NOMO-1 treated with DMSO at 0.1 percent for 48 hours (cell line): ENCODE measurements around the gene KIF13A.

ENCODE experiments used
- DNase-seq: peaks from one replicate; lab custom pipeline; 2025; ENCODE audit not compliant: unreplicated experiment; lab: John Stamatoyannopoulos, UW

Gene KIF13A

DNA sequence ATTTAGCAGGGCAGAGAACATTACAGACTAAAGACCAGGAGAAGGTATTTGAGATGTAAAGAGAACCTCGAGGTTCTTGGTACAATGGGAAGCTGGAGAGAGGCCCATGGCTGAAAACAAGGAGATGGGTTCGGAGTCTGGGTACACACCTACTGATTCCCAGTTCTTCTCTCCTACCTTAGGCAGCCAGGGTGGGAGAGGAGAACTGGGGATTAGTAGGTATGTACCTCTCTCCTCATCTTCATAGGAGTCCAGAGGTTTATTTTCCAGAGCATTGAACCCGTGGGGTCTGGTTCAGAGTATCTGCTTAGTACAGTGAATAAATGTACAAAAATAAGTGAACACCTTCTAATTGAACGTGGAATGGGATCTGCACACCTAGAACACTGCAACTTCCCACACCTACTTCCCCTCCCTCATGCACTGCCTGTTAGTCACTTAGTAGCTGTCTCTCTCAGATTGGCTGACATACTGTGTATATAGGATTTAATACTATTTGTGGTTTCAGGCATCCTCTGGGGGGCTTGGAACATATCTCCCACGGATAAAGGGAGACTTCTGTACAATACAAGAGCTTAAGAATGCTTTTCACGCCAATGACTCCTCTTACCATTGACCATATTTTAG is 257.2 kb downstream of the KIF13A start:
- no peak for DNase-seq

- DNase-seq: no peak
These were observed 258.0 kb downstream of the KIF13A start for GRCh38 chr6:17729223-17730077.

GRCh38 chr6:17728551-17729222 is 258.7 kb downstream of the KIF13A start:
- no peak for DNase-seq

DNA sequence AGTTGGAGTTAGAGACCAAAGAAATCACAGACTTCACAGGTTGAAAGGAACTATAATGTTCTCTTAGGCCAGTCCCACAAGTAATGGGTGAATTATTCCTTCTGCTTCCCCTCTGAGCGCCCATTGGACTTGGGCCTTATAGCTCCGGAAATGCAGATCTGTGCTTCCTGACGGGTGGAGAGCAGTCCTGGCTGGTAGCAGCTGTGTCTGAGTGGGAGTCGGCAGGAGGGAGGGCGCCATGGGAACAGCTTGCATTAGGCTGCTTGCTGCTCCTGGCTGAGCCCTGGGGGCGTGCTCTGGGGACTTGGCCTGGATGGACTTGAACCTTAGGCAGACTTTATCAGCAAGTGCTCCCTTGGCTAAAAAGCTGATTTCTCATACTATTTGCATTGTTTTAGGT is 262.4 kb downstream of the KIF13A start:
- DNase-seq: no peak

- DNase-seq: no peak
These were observed 263.1 kb downstream of the KIF13A start for GRCh38 chr6:17724341-17724740.

DNA sequence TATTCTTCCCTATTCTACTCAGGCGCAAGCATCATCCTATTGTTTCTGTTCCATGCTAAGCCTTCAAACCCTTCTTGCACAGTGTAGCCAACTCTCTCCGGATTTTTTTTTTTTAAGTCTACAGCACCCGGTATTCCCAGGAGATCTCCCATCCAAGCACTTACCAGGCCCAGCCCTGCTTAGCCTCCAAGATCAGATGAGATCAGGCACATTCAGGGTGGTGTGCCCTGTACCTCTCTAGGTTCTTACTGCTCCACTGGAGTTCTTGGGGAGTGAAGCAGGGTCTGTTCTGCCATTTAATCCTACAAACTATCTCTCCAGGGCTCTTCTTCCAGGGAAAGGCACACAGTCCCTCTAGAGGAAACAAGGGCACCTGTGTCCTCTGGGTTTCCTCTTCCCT is 265.8 kb downstream of the KIF13A start:
- DNase-seq: no peak

DNA sequence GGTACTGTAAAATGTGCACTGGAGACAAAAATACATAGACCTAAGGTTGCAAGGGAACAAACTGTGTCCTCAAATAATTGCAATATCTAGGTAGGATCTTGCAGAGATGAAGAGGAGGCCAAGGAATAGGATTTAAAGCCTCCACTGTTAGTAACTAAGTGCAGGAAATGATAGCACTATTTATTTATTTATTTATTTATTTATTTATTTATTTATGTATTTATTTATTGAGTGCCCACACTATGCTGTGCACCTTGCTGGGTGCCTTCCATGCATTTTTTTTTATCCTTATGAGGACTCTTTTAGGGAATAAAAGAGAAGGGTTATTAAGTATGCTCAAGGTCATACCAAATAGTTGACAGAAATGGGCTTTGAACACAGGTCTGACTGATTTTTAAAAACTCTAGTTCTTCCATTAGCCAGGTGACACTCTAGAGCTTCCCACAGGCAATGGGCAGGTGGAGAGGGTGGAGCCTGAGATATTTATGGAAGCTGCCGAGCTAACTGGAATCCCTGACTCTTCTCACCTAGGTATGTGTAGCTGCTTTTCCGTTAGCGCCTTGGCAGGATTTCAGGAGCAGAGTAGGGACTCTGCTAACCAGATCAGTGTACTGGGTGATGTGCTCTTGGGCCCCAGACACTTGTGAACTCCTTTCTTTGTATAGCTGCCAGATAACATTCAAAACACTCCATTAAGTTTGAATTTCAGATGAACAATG is 268.0 kb downstream of the KIF13A start:
- DNase-seq: no peak

DNA sequence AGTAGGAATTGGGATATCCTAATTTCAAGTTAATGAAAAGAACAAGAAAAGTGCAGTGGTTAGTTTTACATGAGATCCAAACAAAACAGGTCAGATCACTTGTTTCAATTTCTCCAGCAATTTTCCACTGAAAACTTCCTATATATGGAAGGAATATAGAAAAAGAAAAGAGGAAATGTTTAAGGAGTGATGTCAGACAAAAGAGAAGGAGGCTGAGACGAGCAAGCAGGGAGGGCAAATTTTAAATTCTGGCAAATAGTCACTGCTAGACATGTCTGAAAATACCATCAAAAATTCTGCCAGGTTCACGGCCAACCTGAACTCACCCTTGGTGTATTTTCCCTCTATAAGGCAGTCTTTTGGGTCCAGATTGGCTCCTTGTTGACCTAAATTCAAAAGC is 271.2 kb downstream of the KIF13A start:
- DNase-seq: no peak

DNA sequence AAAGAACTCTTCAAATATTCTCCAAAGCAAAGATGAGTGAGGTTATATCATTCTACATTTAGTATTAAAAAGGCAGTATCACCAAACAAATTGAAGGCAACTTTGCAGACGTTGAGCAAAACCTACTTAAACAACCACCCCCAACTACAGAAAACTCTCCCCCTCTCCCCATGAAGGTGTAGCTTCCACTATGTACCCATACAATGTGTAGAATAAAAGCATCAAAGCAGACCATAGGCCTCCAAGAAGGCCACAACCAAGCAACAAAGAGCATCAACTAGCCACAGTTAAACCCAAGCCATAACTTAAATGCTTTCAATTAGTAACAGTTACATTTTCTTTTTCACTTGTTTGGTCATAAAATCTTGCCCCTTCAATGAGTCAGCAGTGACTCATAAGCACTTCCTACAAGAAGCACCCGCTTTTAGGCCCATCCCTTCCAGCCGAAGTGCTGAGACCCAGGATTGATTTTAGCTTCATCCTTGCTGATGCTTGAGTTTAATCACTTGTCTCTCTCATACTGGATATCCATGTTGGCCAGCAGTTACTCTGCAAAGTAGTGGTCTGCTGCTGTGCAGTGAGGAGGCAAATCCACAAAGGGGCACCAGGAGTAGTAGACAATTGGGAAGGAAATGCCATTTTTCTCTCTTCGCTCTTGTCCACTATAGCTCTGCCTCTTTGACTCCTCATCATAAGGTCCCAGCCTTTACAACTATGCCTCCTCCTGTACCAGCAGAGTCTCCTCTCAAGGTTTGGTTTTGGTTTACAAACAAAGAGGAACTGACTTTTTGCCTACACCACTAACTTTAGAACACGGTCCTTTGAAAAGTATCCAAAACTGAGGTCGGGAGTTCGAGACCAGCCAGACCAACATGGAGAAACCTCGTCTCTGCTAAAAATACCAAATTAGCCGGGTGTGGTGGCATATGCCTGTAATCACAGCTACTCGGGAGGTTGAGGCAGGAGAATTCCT is 272.3 kb downstream of the KIF13A start:
- peak; percentile 84 for DNase-seq

GRCh38 chr6:17714177-17714576 is 273.3 kb downstream of the KIF13A start:
- no peak for DNase-seq

DNA sequence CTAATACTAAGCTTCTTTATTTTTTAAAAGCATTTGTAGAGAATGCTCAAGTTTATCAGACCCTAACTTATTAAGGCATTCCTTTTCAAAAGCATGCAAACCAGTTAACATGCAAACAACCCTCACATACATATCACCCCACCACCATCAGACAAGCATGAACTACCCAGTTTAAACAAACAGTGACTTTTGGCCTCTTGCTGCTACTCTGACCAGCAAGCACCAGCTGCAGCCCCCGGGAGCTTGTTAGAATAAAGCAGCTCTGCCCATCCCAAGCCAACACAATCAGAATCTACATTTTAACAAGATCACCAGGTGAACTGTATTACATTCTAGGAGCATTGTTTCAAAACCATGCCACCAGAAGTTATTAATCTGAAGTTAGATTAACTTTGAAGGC is 274.9 kb downstream of the KIF13A start:
- DNase-seq: no peak

DNA sequence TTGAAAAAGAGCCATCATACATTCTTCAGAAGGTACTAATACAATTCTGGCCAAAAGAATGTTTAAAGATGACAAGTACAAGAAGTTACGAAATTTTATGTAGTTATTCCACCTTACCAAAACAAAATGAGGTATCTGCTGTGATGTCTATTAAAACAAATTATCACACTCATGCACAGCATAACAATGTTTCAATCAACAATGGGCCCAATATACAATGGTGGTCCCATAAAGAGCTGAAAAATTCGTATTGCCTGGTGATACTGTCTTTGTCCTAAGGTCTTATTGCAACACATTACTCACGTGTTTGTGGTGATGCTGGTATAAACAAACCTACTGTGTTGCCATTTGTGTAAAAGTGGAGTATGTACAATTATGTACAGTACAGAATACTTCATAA is 277.1 kb downstream of the KIF13A start:
- no peak for DNase-seq

DNA sequence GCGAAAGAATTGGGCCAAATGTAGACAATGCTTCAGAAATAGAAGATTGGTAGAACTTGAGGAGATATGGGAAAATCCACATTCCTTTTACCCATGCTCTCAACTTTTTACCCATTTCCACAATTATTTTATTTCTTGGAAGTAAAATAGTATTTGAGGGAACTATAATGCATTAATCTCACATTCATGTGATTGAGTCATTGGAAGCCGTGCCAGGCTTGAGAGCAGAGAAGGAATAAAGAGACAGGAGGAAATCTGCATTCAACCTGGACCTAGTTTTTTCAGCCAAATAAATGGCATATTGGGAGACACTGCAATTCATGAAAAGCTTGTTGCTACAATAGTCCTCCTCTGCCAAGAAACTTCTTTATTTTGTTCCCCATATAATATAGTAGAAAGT is 278.0 kb downstream of the KIF13A start:
- no peak for DNase-seq
